HG03135 (cell line): ENCODE measurements around the gene MFSD6L.

Experiments
- ATAC-seq: cut with Tn5 transposase; IDR thresholded peaks from one replicate; pipeline ENCODE4 v1.9.1; 2021; ENCODE audit warnings: mild to moderate bottlenecking, moderate library complexity; ENCODE audit not compliant: unreplicated experiment

The MFSD6L gene

GRCh38 chr17:8747742-8748141 is 51.4 kb downstream of the MFSD6L start:
- ATAC-seq, result no peak
